B cell (primary cell): ENCODE results near the gene VARS1.

Experiments
- CTCF ChIP-seq: fragments of 200-600 bp; IDR thresholded peaks from one replicate; pipeline ENCODE4 v1.8.0; 2022; ENCODE audit warnings: antibody characterized with exemption, mild to moderate bottlenecking
- EZH2 ChIP-seq: IDR thresholded peaks from 2 replicates; pipeline ENCODE4 v1.6.1; 2012; ENCODE audit warnings: borderline replicate concordance, low read depth, mild to moderate bottlenecking, moderate library complexity, low read length; ENCODE audit not compliant: insufficient read depth, poor library complexity, severe bottlenecking

- no peak for TF ChIP-seq EZH2
- TF ChIP-seq CTCF: no peak
These were observed 19.7 kb upstream of the VARS1 start, which contains the start of the genes HSPA1A and HSPA1L for GRCh38 chr6:31815025-31815838.
